PC-3 (cell line): ENCODE measurements around the gene SEC16A. TPM values are rescaled to one million over a fixed set of nuclear protein-coding genes. Genes with fewer than 3 reads are reported as not detected.

Source experiments
- ATAC-seq: fragments of 200-7000 bp; cut with Tn5 transposase; 2 replicates; pipeline ENCODE4 v1.9.1; 2020; ENCODE audit warnings: mild to moderate bottlenecking, moderate library complexity
- BruUV-seq: library from RNA; stranded (reverse); fragments of 400-500 nt; replicated peaks from 2 replicates; lab custom pipeline; 2021; lab: Mats Ljungman, UMichigan
- CTCF ChIA-PET: fragments of 300-600 bp; sonication (Branson Sonifier 250); formaldehyde crosslinking; loops from one replicate; lab custom pipeline; 2022; ENCODE audit warnings: antibody characterized with exemption; lab: Charles Lee
- POLR2A ChIA-PET: fragments of 300-600 bp; sonication (Branson Sonifier 250); formaldehyde crosslinking; loops from one replicate; lab custom pipeline; 2022; ENCODE audit warnings: antibody characterized with exemption; ENCODE audit not compliant: unreplicated experiment; lab: Charles Lee
- DNase-seq: peaks from one replicate; pipeline ENCODE4 v3.0.0-alpha.2; 2015
- H2AFZ ChIP-seq: fragments of 300-600 bp; sonication (generic); 2 replicates; pipeline ENCODE4 v1.6.0; 2016; ENCODE audit warnings: antibody characterized with exemption, low read length
- H3F3A ChIP-seq: fragments of 300-600 bp; sonication (generic); one replicate; pipeline ENCODE4 v1.6.0; 2017; ENCODE audit warnings: antibody characterized with exemption, low read length, control low read depth, mild to moderate bottlenecking; ENCODE audit not compliant: unreplicated experiment
- H3K27ac ChIP-seq: fragments of 300-600 bp; sonication (generic); 2 replicates; pipeline ENCODE4 v1.5.1; 2016; ENCODE audit warnings: mild to moderate bottlenecking, low read length
- H3K27me3 ChIP-seq: fragments of 300-600 bp; sonication (generic); 2 replicates; pipeline ENCODE4 v1.6.1; 2016; ENCODE audit warnings: low read length, mixed read lengths
- H3K36me3 ChIP-seq: fragments of 300-600 bp; sonication (generic); 2 replicates; pipeline ENCODE4 v1.6.1; 2016; ENCODE audit warnings: low read depth, mixed run types, low read length, mixed read lengths
- H3K4me1 ChIP-seq: fragments of 300-600 bp; sonication (generic); 2 replicates; pipeline ENCODE4 v1.5.1; 2016; ENCODE audit warnings: low read length; ENCODE audit not compliant: insufficient read depth
- H3K4me2 ChIP-seq: fragments of 300-600 bp; sonication (generic); 2 replicates; pipeline ENCODE4 v1.6.0; 2016; ENCODE audit warnings: low read length
- H3K4me3 ChIP-seq: fragments of 300-600 bp; sonication (generic); 2 replicates; pipeline ENCODE4 v1.5.1; 2016; ENCODE audit warnings: mild to moderate bottlenecking, low read length, mixed read lengths
- H3K79me2 ChIP-seq: fragments of 300-600 bp; sonication (generic); 2 replicates; pipeline ENCODE4 v1.6.1; 2017; ENCODE audit warnings: low read length, mixed read lengths
- H3K9ac ChIP-seq: fragments of 300-600 bp; sonication (generic); 2 replicates; pipeline ENCODE4 v1.6.0; 2016; ENCODE audit warnings: mild to moderate bottlenecking, low read length
- H3K9me2 ChIP-seq: fragments of 300-600 bp; sonication (generic); replicated peaks from 2 replicates; pipeline ENCODE4 v1.6.1; 2016; ENCODE audit warnings: mixed run types, low read length, mixed read lengths
- H3K9me3 ChIP-seq: fragments of 300-600 bp; sonication (generic); 2 replicates; pipeline ENCODE4 v1.6.1; 2016; ENCODE audit warnings: low read length, mixed read lengths
- H4K20me1 ChIP-seq: fragments of 300-600 bp; sonication (generic); 2 replicates; pipeline ENCODE4 v1.6.1; 2016; ENCODE audit warnings: low read length, mixed read lengths
- CTCF ChIP-seq: fragments of 300-600 bp; sonication (generic); conservative IDR thresholded peaks from 2 replicates; pipeline ENCODE4 v1.5.1; 2017; ENCODE audit warnings: antibody characterized with exemption, low read depth, mild to moderate bottlenecking, low read length
- EZH2 ChIP-seq: fragments of 300-600 bp; sonication (generic); IDR thresholded peaks from one replicate; pipeline ENCODE4 v1.6.1; 2017; ENCODE audit warnings: antibody characterized with exemption, mild to moderate bottlenecking, low read length; ENCODE audit not compliant: unreplicated experiment
- EZH2phosphoT487 ChIP-seq: fragments of 300-600 bp; sonication (generic); IDR thresholded peaks from 2 replicates; pipeline ENCODE4 v1.6.1; 2018; ENCODE audit warnings: mild to moderate bottlenecking, antibody characterized with exemption, low read length, borderline replicate concordance
- intact Hi-C: fragments of 100-400 bp; cut with micrococcal nuclease; formaldehyde crosslinking; loops from 2 replicates; pipeline ENCODE4 v1.9.0; 2023
- total RNA-seq: library from RNA; depleted of rRNA; stranded (reverse); fragments of >200 nt; gene quantifications from 2 replicates; pipeline ENCODE4 v1.2.3, GENCODE V29; 2014

The SEC16A gene
- total RNA-seq, 1 experiment from 2014 or later: 28.3 TPM

DNA sequence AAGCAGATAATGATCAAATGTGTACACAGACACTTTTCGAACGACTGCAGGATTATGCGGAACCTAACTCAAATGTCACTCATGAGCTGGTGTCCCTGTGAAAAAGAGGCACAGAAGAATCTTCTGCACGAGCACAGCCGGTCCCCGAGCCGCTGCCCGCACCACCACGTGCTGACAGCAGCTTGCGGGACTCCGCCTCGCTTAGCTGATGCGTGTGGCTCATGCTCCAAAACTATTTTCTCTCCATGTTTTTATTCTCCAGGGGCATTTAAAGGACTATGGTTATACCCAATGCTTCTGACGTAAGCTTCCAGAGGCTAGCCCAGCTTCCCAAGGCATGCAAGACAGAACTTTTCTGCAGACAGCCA is 9.5 kb downstream of the SEC16A start:
- H4K20me1 ChIP-seq: no peaks in the 10 kb centered on the region
- H3K4me1 ChIP-seq: no peaks in the 10 kb centered on the region
- CTCF ChIA-PET: no interaction called here
- TF ChIP-seq EZH2: no peak
- TF ChIP-seq CTCF: no peak
- TF ChIP-seq EZH2phosphoT487: no peak
- no peaks in the 10 kb centered on the region for H3K9me3 ChIP-seq
- H3F3A ChIP-seq: no peaks in the 10 kb centered on the region
- no peaks in the 10 kb centered on the region for H3K27me3 ChIP-seq
- DNase-seq: no peak
- no peaks in the 10 kb centered on the region for H3K9me2 ChIP-seq
- POLR2A ChIA-PET: no interaction called here
- no peak overlapping the region for H3K9ac ChIP-seq
- no peak for ATAC-seq
- no peak overlapping the region for H3K4me3 ChIP-seq
- H3K36me3 ChIP-seq: peaks cover 23% of the 10 kb centered on the region
- peaks cover 66% of the 10 kb centered on the region for H3K79me2 ChIP-seq
- no peak overlapping the region for H2AFZ ChIP-seq
- H3K27ac ChIP-seq: no peak overlapping the region
- intact Hi-C loops: no loop called here
- BruUV-seq: no TSS peak
- H3K4me2 ChIP-seq: no peak overlapping the region

- no peak for DNase-seq
- ChIA-PET POLR2A (no interaction called here), CTCF (no interaction called here)
- no TSS peak for BruUV-seq
- Histone ChIP-seq H3K27me3 (no peaks in the 10 kb centered on the region), H3K36me3 (peaks cover 20% of the 10 kb centered on the region), H3K9me3 (no peaks in the 10 kb centered on the region), H3K79me2 (peaks cover 61% of the 10 kb centered on the region), H3K9ac (no peak overlapping the region), H3K9me2 (no peaks in the 10 kb centered on the region), H3K27ac (no peak overlapping the region), H4K20me1 (no peaks in the 10 kb centered on the region), H3F3A (no peaks in the 10 kb centered on the region), H3K4me1 (no peaks in the 10 kb centered on the region), H2AFZ (no peak overlapping the region), H3K4me2 (no peak overlapping the region), H3K4me3 (no peak overlapping the region)
- intact Hi-C loops: no loop called here
- ATAC-seq: no peak
- TF ChIP-seq CTCF: no peak
- TF ChIP-seq EZH2: no peak
- no peak for TF ChIP-seq EZH2phosphoT487
Measured at GRCh38 chr9:136472640-136473353, 10.0 kb downstream of the SEC16A start.

GRCh38 chr9:136471802-136472487 is 10.9 kb downstream of the SEC16A start:
- peaks cover 53% of the 10 kb centered on the region for H3K79me2 ChIP-seq
- no peaks in the 10 kb centered on the region for H3K9me2 ChIP-seq
- no peaks in the 10 kb centered on the region for H3K9me3 ChIP-seq
- no peak overlapping the region for H3K4me3 ChIP-seq
- no peak for DNase-seq
- H3K27ac ChIP-seq: no peak overlapping the region
- no peak overlapping the region for H2AFZ ChIP-seq
- CTCF ChIA-PET: no interaction called here
- H3K36me3 ChIP-seq: peaks cover 12% of the 10 kb centered on the region; the same call in 1 of the 2 replicates
- TF ChIP-seq EZH2 (no peak), EZH2phosphoT487 (no peak), CTCF (no peak)
- intact Hi-C loops: no loop called here
- H3K9ac ChIP-seq: no peak overlapping the region
- no peaks in the 10 kb centered on the region for H4K20me1 ChIP-seq
- no peak overlapping the region for H3K4me2 ChIP-seq
- H3K4me1 ChIP-seq: no peaks in the 10 kb centered on the region
- H3F3A ChIP-seq: no peaks in the 10 kb centered on the region
- no TSS peak for BruUV-seq
- ATAC-seq: no peak
- no peaks in the 10 kb centered on the region for H3K27me3 ChIP-seq
- POLR2A ChIA-PET: no interaction called here
